SH-SY5Y (cell line): ENCODE measurements around the gene DCBLD1.

Experiments
- GATA2 ChIP-seq: IDR thresholded peaks from 2 replicates; pipeline ENCODE4 v1.6.1; 2011; ENCODE audit warnings: mild to moderate bottlenecking, low read depth, low read length
- GATA3 ChIP-seq: IDR thresholded peaks from 2 replicates; pipeline ENCODE4 v1.6.1; 2011; ENCODE audit warnings: low read depth, mild to moderate bottlenecking, low read length, moderate library complexity

DNA sequence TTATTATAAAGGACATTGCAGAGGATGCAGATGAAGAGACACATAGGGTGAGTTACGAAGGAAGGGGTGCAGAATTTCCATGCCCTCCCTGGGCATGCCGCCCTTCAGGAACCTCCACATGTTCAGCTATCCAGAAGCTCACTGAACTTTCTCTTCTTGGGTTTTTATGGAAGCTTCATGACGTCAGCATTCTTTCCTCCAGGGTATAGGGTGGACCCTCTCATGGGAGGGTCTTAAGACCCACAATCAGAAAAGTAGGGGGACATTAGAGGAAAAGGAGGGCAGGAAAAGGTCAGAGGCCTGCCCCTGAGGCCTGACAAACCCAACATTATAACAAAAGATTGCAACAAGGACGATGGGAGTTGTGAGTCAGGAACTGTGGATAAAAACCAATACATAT, 14.6 kb upstream of the DCBLD1 start:
- no peak for TF ChIP-seq GATA2
- TF ChIP-seq GATA3: no peak
